ENCODE measurements around the gene RAB14. TPM values are rescaled to one million over a fixed set of nuclear protein-coding genes. Genes with fewer than 3 reads are reported as not detected.

RAB14 gene
- total and polyA plus RNA-seq, 10 of the 15 experiments (the other 5 are each of a cell fraction or from before 2014, with no cell fraction given), result 16.7 to 59.9 (median 25.4) TPM

DNA sequence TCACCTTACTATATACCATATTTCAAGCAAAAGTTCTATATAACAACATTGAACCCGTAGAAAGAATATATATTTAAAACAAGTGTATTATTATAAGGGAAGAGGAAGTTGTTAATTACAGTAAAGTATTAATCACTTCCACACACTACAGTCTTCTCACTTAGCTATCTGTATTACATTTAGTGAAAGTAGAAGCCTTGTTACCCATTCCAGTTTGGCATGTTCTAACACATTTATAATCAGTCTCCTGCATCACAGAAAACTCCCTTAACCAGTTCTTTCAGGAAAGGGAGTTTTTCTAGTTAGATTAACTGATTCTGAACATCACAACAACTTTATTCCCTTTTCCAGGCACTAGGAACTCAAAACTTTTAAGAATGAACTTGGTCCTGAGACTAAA is 6.9 kb downstream of the RAB14 start (continued):
- TF ChIP-seq IKZF2 (IDR thresholded peaks at IDR 0.05) (peak; percentile 20 to 46; a peak in 2 of 4 replicates), BHLHE40 (IDR thresholded peaks at IDR 0.05; ENCODE audit: borderline replicate concordance in 1 of 2, low read depth in 2 of 2, low read length in 1 of 2) (no peak), SIX5 (IDR thresholded peaks at IDR 0.05; ENCODE audit: low read depth, low read length, severe bottlenecking) (no peak), CREB1 (IDR thresholded peaks at IDR 0.05; ENCODE audit: low read depth) (no peak), SUZ12 (IDR thresholded peaks at IDR 0.05; ENCODE audit: unreplicated experiment) (no peak), ZNF274 (IDR thresholded peaks at IDR 0.05; ENCODE audit: insufficient read depth, insufficient read length) (no peak), TCF12 (IDR thresholded peaks at IDR 0.05; ENCODE audit: low read depth, low read length) (no peak), TCF3 (IDR thresholded peaks at IDR 0.05; ENCODE audit: borderline replicate concordance, insufficient read depth, low read depth, low read length) (no peak), TCF7 (IDR thresholded peaks at IDR 0.05; ENCODE audit: borderline replicate concordance) (no peak), BMI1 (IDR thresholded peaks at IDR 0.05; ENCODE audit: borderline replicate concordance) (no peak)
- TF ChIP-seq, protein P1, sequence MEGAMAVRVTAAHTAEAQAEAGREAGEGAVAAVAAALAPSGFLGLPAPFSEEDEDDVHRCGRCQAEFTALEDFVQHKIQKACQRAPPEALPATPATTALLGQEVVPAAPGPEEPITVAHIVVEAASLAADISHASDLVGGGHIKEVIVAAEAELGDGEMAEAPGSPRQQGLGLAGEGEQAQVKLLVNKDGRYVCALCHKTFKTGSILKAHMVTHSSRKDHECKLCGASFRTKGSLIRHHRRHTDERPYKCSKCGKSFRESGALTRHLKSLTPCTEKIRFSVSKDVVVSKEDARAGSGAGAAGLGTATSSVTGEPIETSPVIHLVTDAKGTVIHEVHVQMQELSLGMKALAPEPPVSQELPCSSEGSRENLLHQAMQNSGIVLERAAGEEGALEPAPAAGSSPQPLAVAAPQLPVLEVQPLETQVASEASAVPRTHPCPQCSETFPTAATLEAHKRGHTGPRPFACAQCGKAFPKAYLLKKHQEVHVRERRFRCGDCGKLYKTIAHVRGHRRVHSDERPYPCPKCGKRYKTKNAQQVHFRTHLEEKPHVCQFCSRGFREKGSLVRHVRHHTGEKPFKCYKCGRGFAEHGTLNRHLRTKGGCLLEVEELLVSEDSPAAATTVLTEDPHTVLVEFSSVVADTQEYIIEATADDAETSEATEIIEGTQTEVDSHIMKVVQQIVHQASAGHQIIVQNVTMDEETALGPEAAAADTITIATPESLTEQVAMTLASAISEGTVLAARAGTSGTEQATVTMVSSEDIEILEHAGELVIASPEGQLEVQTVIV (IDR thresholded peaks at IDR 0.05; ENCODE audit: borderline replicate concordance, partially characterized antibody), result no peak
- TF ChIP-seq, protein P2, sequence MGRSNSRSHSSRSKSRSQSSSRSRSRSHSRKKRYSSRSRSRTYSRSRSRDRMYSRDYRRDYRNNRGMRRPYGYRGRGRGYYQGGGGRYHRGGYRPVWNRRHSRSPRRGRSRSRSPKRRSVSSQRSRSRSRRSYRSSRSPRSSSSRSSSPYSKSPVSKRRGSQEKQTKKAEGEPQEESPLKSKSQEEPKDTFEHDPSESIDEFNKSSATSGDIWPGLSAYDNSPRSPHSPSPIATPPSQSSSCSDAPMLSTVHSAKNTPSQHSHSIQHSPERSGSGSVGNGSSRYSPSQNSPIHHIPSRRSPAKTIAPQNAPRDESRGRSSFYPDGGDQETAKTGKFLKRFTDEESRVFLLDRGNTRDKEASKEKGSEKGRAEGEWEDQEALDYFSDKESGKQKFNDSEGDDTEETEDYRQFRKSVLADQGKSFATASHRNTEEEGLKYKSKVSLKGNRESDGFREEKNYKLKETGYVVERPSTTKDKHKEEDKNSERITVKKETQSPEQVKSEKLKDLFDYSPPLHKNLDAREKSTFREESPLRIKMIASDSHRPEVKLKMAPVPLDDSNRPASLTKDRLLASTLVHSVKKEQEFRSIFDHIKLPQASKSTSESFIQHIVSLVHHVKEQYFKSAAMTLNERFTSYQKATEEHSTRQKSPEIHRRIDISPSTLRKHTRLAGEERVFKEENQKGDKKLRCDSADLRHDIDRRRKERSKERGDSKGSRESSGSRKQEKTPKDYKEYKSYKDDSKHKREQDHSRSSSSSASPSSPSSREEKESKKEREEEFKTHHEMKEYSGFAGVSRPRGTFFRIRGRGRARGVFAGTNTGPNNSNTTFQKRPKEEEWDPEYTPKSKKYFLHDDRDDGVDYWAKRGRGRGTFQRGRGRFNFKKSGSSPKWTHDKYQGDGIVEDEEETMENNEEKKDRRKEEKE (IDR thresholded peaks at IDR 0.05), result no peak
- TF ChIP-seq, protein P3, sequence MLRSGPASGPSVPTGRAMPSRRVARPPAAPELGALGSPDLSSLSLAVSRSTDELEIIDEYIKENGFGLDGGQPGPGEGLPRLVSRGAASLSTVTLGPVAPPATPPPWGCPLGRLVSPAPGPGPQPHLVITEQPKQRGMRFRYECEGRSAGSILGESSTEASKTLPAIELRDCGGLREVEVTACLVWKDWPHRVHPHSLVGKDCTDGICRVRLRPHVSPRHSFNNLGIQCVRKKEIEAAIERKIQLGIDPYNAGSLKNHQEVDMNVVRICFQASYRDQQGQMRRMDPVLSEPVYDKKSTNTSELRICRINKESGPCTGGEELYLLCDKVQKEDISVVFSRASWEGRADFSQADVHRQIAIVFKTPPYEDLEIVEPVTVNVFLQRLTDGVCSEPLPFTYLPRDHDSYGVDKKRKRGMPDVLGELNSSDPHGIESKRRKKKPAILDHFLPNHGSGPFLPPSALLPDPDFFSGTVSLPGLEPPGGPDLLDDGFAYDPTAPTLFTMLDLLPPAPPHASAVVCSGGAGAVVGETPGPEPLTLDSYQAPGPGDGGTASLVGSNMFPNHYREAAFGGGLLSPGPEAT (IDR thresholded peaks at IDR 0.05; ENCODE audit: low read depth), result peak; percentile 46; the same call in 1 of the 2 replicates
